Measurements from ENCODE around the gene CEP170B.

The CEP170B gene

DNA sequence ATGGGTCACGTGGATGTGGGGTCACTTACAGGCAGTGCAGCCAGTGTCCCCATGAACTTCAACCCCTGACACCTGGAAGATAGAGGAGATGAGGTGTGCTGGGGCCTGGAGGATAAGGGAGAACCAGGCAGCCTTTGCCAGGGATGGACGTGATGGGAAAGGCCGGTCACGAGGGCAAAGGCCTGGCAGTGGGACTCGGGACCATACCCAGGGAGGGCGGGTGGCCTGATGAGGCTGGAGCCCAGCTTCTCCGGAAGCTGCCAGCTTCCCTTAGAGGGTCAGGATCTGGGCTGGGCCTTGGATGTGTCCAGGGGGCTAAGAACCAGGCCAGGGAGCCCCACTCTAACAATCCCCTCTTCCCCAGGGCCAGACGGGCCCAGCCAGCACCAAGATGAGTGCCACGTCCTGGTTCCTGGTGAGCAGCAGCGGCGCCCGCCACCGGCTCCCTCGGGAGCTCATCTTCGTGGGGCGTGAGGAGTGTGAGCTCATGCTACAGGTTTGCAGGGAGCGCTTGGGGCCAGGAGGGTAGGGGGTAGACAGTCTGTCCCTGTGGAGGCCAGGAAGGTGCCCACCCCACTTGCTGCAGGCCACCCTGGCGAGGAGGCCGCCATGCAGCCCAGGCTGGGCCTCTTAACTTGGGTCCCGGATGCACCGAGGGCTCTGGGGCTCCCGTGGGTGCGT, 3.1 kb downstream of the CEP170B start:
- DNase-seq (ENCODE audit: low spot score) = no peak

DNA sequence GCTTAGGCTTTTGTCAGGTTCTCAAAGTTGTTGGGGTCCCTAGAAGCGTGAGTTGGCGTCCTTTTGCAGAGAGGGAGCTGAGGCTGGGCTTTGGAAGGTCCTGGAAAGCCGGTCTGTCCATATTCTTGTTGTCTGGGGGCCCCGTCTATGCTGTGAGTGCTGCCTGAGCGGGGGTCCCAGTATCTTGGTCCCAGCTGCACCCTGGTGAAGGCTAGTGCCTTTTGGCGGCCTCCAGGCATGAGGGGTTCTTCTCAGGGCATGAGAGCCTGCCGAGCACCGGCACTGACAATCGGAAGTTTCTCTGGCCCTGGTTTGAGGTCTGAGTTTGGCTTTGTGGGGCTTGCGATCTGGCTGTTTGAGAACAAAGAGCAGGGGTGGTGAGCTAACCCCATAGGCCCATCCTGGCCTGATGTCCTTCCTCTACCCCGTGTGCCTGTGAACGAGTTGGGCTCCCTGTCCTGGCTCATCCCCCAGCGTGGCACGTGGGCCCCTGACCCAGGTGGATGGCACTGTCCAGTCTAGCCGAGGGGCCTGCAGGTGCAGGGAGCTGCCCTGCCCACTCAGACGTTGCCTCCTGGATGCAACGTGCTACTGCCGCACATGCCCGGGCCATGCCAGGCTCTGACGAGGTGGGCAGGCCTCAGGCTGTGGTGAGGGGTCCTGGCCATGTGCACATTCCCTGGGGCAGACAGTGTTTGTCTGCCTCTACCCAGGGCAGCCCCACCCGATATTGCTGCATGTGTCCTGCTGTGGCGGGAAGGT, 3.9 kb downstream of the CEP170B start:
- DNase-seq (ENCODE audit: low spot score) = no peak

DNA sequence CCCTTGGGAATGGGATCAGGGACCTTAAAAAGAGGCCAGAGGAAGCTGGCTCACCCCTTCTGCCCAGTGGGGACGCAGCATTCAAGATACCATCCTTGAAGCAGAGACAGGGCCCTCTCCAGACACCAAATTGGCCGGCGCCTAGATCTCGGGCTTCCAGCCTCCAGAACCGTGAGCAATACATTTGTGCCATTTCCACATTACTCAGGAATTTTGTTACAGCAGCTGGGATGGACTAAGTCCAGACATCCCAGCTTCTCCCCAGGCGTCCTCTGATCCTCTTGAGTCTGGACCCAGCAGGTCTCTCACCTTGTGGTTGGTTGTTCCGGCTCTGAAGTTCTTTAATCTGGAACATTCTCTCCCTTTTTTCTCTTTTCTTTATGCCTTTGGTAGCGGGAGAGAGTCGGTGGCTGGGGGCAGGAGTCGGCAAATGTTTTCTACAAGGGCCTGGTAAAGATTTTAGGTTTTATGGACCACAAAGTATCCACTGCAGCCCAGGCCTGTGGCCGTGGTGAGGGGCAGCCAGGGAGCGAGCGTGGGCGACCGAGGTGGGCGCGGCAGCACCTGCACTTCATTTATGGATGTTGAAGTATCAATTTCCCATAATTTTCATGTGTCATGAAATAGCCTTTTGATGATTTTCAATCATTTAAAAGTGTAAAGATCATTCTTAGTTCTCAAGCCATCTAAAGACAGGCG, 4.8 kb downstream of the CEP170B start:
- no peak for DNase-seq (ENCODE audit: low spot score)

DNA sequence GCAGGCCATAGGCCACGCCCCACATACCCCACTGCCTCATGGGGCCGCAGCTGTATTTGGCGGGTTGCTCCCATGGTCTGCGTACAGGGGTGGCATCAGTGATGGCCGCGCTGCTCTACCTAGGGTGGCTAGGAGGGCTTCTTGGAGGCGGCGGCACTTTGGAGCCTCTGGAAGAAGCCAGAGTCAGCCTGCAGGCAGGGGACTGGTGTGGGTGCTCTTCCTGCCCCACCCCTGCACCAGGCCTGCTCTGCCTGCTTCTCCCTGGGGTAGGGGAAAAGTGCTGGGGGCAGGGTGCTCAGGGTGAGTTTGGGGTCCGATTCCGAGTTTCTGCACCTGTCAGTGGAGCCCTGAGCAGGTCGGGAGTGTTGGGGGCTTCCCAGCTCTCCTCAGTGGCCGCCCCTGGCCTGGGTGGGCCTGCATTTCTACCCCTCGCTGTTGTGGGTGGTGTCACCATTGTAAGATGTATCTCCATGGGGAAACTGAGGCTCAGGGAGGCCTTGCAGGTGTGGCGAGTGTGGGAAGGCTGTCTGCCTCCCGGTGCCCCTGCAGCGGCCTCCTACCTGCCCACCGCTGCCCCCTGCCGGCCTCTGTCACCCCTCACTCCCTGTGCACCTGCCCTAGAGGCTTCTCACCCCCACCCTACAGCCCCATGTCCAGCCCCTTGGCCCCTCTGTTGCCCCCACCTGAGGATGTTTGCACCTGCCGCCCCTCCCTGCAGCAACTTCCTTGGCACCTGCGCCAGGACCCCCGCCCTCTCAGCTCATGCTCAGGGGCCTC, 5.5 kb downstream of the CEP170B start:
- no peak for DNase-seq (ENCODE audit: low spot score)

DNA sequence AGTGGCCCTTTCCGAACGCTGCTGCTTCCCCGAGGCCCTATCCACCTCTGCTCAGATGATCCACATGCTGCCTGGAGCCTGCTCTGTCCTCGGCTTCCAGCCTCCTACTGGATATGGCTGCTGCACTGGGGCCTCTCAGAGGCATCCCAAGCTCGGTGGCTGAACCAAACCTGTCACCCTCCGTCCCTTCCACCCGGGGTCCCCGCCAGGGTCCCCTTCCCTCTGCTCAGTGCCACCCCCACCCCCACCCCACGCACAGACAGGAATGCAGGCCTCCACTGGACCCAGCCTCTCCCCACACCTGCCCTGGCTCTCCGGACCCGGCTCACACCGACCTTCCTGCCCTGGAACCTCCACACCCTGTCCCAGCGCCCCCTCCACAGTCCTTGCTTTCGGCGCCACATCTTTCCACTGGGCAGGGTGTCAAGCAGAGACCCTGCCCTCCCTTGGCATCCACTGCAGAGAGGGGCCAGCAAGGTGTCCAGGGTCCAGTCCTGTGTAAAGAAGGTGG, 6.1 kb downstream of the CEP170B start:
- no peak for DNase-seq (ENCODE audit: low spot score)

DNA sequence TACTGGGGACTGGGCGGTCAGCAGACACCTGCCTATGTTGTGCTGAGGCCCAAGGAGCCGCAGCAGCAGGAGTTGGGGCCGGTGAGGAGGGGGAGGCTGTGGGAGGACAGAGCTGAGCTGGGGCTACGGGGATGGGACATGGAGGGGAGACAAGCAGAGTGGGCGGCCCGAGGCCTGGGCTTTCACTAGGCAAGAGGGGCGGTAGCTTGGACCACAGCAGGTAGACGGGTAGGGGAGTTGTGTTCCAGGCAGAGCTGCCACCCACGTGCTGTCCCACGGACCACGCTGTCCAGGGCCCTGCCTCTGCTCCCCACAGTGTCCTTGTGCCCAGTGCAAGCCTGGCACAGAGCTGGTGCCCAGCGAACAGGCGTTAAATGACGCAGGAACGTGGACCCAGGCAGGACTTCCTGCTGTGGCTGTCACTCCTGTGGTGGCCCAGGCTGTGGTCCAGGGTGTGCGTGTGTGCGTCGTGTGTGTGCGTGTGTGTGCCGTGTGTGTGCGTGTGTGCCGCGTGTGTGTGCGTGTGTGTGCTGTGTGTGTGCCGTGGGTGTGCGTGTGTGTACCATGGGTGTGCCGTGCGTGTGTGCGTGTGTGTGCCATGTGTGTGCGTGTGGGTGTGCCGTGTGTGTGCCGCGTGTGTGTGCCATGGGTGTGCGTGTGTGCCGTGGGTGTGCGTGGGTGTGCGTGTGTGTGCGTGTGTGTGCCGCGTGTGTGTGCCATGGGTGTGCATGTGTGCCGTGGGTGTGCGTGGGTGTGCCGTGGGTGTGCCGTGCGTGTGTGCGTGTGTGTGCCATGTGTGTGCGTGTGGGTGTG, 6.8 kb downstream of the CEP170B start:
- no peak for DNase-seq (ENCODE audit: low spot score)

DNA sequence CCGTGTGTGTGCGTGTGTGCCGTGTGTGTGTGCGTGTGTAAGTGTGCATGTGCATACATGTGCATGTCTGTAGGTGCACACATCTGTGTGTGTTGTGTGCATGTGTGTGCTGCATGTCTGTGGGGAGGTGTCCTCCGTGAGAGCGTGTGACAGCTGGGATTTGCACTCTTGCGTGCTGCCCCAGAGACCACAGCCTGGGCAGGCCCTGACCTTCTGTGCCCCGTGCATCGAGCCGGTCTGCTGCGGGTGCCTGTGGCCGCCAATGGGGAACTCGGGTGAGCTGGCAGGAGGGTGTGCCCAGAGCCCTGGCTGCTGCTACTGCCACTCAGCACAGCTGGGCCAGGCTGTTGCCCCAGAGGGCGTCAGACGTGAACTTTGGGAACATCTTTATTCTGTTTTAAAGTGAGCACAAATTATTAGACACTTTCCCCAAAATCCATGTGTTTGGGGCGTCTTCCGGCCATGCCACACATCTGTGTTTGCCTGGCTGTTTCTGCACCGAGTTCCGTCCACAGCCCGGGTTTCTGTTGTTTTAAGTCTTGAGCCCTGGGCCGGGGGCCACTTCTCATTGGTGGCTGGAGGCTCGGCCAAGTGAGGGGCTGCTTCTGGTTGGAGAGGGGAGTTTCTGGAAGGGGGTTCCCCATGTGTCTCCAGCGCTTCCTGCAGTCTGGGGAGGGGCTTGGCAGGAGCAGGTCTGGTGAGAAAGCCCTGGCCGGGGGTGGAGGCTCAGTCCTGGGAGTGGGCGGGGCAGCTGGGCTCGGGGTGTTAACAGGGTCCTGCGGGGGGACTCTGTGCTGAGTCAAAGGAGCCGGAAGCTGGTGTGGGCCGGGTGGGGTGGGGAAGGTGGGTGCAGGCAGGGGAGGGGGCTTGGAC, 7.6 kb downstream of the CEP170B start:
- DNase-seq (ENCODE audit: low spot score) = no peak

DNA sequence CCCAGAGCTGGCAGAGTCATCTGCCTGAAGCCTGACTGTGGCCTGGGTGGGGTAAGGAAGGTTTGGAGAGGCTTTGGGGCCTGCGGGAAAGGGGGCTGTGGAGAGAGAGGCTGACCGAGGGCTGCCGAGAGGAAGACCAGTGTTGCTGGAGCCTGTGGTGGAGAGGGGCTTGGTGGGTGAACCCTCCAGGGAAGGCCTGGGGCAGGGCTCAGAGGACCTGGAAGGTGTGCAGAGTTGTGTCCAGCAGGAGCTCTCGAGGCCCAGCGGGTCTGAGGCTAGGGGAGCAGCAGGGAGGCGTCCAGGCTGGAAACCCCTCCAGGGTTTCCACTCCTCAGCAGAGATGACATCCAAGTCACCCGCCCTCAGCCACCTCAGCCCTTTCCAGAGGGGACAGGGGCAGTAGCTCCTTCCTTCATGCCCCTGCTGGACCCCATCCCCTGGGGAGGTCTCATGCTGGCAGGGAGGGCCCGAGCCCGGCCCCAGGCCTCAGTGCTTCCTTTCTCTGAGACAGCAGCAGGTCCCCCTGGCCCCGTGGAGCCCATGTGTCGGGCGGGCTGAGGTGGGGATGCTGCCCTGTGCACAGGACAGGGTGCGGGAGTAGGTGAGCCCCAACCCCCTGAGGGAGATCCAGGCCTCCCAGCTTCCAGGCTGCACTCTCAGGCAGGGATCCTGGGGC, 8.4 kb downstream of the CEP170B start:
- DNase-seq (ENCODE audit: low spot score) = no peak

DNA sequence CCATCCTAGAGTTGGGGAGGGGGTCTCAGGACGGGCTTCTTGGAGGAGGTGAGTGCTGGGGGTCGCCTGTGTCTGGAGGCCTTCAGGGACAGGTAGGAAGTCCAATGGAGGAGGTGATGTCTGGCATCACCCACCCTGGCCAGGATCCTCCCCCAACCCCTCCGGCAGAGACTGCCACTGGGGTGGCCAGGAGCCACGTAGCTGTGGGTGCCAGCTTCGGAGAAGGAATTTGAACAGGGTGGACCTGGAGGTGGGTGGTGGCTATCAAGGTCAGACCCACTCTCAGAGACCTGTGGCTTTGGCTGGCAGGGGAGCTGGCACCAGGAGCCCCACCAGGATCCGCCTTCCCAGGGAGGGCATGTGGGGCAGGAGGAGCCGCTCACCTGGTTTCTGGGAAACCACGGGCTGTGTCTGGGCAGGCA, 9.1 kb downstream of the CEP170B start:
- DNase-seq (ENCODE audit: low spot score) = no peak

DNA sequence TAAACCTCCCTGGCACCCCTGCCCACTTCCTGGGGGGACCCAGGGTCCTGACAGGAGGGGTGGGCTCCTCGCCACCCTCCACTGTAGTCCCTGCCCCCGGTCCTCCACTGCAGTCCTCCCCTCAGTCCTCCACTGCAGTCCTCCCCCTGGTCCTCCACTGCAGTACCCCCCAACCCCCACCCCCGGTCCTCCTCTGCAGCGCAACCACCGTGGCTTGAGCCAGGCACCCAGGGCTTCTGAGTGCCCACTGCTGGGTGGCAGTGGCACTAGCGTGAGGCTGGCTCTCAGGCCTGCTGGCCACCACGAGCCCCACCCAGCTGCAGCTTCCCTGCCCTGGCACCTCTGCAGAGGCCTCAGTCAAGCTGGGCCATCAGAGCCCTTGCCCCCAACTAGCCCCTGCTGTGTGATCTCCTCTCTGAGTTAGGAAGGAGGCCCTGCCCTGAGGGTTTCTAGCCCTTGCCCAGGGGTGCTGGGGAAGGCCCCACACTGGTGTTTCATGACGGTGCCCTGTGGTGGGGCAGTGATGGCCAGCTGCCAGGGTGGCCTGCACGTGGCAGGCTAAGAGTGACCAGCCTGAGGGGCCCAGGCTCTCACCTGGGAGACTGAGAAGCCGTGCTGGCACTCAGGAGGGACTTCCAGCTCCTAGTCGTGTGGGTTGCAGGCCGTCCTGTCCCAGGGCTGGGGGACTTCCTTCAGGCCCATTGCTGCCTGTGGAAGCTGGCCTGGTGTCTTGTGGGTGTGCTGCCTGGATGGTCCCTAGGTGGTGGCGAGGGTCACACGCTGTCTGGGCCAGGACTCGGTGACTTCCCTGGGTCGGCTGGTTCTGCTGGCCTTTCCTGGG, 9.7 kb downstream of the CEP170B start:
- no peak for DNase-seq (ENCODE audit: low spot score)

DNA sequence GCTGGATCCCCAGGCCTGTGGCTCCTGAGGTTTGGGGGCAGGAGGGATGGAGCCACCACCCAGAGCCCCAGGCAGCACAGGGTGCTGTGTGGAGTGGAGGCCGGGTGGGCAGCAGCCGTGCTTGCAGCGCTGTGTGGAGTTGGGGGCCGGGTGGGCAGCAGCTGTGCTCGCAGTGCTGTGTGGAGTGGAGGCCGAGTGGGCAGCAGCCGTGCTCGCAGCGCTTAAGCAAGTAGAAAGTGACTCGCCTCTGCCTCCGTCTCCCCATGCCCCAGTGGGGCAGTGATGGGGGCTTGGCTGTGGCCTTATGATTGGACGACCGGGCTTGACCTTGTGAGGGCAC, 10.3 kb downstream of the CEP170B start:
- DNase-seq (ENCODE audit: low spot score) = no peak

DNA sequence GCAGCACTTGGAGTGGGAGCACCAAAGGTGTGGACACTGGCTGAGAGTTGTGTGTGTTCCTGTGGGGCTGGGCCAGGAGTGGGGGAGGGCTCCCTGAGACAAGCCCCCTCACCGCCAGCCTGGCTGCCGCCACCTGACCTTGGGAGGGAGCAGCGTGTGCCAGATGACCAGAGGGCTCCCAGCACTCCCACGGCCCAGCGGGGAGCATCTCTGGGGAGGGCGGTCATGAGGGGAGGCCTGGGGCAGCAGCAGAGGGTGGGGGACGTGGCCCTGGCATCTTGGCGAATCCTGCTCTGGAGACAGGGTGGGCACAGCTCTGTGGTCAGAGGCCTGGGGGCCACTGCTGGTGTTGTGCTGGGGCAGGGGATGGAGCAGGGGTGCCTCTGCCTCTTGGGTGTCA, 10.7 kb downstream of the CEP170B start:
- no peak for DNase-seq (ENCODE audit: low spot score)

DNA sequence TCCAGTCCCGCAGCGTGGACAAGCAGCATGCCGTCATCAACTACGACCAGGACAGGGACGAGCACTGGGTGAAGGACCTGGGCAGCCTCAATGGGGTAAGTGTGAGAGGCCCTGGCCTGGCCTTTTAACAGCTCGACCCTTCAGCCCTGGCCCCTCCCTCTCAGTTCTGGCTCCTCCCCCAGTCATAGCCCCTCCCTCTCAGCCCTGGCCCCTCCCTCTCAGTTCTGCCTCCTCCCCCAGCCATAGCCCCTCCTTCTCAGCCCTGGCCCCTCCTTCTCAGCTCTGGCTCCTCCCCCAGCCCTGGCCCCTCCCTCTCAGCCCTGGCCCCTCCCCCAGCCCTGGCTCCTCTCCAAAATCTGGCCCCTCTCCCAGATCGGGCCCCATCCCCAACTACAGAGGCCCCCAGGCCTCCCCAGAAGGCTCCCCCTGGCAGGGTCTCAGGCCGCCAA, 11.2 kb downstream of the CEP170B start:
- DNase-seq (ENCODE audit: low spot score) = no peak

DNA sequence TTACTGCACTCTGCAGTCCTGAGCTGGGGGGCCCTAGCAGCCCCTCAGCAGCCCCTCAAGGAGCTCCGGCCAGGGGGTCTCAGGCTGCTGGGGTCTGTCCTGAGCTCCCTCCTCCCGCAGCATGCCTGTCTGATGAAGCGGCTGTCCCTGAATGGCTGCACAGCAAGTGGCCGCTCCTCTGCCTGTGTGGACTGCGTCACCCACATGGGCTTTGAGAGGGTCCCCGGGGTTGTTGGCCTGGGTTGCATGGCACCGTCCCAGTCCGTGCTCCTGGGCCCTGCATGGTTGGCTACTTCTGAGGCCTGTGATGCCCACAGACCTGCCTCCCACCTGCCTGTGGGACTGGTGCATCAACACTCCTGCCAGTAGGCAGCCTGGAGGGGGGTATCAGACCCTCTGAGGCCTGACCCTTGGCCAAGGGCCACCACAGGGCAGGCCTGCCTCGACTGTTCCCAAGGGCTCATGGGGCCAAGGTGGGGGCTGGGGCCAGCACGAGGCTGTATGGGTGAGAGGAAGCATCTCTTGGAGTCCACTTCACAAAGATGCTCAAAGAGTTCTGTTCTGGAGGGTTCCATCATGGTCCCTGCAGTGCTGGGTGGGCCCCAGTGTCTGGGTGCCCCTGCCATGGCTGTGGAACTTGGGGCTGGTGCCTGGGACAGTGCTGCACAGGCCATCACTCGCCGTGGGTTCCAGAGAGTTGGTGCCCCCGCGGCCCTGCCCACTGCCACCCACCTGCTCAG, 12.2 kb downstream of the CEP170B start:
- DNase-seq (ENCODE audit: low spot score) = no peak

DNA sequence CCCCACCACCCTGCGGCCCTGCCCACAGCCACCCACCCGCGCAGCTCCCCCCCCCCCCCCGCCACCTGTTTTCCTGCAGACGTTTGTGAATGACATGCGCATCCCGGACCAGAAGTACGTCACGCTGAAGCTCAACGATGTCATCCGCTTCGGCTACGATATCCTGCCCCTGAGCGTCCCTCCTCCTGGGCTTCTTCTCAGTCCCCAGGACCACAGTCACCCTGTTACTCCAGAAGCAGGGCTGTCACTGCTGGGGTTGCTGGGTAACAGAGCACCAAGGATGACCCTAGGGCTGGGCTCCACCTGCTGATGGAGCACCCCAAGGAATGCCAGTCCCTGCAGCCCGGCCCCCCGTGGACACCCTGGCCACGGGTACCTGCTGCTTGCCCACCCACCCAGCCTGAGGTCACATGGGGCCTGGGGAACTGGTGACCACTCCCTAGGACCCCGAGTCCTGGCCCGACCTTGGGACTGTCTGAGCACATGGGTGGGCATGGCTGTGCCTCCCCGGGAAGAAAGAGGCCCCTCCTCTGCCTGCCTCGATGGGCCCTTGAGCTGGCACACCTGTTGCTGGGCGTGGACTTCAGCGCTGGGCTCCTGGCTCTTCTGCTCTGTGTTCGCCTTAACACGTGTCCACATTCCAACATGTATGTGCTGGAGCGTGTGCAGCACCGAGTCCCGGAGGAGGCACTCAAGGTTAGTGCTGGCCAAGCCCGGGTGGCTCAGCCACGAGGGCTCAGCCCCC, 12.9 kb downstream of the CEP170B start:
- DNase-seq (ENCODE audit: low spot score) = no peak

DNA sequence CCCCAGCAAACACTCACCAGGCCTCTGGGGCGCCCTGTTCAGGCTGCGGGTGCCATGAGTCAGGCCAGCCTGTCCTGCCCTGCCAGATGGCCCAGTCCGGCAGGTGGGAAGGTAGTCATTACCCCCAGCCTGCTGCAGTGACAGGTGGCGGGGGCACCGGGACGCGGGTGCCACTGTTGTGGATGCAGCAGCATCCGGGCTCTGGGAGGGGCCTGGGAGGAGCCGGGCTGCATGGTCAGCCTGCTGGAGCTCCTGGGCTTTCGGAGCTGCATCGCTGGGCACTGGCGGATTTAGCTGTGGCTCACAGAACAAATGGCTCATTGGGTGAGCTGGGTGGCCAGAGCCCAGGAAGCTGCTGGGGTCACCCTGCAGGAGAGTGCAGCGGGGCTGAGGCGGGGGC, 13.5 kb downstream of the CEP170B start:
- no peak for DNase-seq (ENCODE audit: low spot score)

DNA sequence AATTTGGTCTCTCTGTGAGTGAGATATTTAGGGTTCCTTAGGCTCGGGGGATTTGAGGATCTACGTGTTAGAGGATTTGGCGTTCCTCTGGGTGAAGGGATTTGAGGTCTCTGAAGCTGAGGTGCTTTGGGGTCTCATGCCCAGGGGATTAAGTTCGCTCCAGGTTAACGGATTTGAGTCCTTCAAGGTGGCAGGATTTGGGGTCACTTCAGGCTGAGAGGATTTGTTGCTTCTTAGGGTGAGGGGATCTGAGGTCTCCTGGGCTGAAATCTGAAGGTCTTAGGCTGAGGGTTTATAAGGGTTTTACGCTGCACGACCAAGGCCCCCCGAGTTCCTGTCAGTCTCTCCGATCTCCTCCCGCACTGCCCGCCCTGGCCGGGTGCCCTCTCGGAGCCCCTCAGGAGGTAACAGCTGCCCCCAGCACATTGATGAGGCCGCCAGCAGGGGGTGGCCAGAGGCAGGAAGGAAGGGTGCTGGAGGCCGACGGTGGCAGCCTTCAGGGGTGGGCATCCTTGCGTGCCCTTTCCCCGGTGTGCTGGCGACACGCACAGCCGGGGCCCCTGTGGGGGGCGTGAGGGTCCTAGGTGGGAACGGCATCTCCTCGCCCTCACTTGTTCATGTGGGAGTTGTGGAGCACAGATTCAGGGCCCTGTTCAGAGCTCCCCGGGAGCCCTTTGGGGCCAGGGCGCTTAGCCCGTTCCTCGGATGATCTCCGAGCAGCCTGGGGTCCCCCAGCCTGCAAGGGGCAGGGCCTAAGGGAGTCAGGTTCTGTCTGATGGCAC, 14.3 kb downstream of the CEP170B start:
- no peak for DNase-seq (ENCODE audit: low spot score)
